Measurements from ENCODE around the gene STK32A.

The STK32A gene

DNA sequence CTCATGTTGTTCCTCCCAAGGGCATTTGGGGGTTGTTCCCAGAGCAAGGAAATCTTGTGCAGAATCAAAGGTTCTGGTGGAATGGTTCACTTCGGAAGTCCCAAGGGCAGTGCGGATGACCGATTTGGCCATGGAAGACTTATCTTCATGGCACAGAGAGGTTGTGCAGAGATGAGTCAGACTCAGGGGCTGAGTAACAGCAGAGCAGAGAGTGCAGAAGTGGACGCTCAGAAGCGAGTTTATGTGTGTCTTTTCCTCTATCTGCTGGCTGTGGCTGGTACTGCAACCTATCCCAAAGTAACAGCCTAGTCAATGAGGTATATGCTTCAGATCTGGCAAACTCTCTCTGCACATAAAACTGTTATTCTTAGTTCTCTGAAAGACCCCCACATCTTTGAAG is 157.0 kb downstream of the STK32A start:
- DNase-seq (ENCODE audit: low read depth in 2 of 2), result no peak

DNA sequence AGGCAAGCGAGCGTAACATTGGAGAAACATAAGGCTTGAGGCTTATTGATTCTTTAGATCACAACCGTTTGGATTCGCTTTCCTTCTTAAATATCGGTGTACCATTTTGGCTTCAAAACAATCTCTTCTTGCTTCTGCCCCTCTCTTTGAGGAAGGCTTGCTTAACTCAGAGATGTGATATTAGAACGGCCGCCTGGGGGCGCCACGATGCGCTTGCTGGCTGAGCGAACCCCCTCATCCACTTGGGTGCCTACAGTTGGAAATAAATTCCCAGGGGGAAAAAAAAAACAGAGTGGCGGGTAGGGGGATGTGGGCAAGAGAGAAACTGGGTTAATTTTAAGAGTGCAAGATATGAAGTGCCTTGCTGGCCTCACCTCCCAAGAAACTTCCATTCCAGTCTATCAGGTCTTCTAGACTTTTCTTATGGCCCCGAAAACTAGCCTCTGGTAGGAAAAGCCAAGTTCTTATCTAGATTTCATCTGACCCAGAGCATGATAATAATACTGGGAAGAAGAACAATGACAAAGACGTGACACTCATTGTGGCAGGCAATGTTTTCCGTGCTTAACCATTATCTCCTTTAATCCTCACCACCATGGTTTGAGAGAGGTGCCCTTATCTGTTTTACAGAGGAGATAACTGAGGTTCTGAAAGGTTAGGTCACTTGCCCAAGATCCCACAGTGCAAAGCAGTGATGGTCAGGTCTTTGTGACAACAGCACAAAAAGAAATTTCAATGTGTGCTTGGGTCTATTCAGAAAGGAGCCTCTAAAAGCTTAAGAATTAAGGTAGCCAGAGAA is 159.2 kb downstream of the STK32A start:
- no peak for DNase-seq (ENCODE audit: low read depth in 2 of 2)

DNA sequence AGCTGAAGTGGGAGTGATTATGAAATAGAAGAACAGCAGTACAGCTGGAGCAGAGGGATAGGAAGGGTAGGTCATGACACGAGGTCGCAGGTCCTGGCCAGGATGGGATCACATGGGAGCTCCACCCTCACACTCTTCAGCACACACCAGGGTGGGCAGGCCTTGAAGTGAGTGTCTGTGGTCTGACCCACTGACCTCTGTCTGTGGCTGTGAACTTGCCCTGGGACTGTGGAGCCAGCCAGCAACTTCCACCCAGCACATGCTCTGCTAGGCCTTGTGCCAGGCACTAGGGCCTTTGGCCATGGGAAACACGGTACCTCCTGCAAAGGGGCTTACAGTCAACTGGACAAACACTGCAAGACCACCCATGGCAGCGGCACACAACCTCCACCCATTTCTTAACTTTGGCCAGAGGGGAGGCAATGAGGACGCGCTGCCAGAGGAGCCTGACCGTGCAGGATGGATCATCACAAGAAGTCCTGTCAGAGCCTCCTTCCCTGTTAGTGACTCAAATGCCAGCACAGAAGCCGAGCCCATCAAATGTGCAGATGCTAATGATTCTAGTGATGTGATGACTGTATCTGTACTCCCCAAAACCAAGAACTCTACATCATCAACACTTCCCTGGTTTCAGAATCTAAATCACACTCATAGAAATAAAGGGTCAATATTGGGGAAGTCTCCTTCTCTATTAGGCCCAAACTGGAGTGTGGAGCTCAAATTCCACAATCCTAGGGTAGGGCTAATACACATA is 161.4 kb downstream of the STK32A start:
- DNase-seq (ENCODE audit: low read depth in 2 of 2), result no peak

DNA sequence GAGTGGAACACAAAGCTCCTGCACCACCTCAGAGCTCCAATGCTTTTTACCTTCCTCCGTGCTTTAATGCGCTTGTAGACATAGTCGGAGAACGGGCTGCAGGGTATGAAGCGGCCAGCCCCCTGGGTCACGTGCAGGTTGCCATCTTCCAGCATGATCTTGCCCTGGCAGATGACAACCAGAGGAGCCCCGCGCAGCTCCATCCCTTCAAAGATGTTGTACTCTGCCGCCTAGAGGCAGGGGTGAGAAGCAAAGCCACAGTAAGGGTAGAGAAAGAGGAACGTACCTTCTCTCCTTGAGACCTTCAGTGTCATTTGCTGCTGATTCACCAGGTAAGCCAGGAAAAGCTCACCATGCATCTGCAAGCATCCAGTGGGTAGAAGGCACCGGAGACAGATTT is 162.8 kb downstream of the STK32A start:
- no peak for DNase-seq (ENCODE audit: low read depth in 2 of 2)

DNA sequence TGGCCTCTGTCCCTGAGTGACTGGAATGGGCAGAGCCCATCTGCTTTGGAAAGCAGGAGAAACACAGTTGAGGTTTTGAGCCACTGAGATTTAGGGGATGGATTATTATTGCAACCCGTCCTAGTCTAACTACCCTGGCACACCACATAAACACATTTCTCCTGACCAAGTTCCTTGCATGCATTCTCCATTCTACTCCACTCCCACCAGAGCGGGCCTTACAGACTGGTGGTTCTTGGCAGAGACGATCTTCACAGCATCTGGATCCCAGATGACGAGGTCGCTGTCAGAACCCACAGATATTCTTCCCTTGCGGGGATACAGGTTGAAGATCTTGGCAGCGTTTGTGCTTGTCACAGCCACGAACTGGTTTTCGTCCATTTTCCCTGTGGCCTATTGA is 164.0 kb downstream of the STK32A start:
- DNase-seq (ENCODE audit: low read depth in 2 of 2), result no peak

DNA sequence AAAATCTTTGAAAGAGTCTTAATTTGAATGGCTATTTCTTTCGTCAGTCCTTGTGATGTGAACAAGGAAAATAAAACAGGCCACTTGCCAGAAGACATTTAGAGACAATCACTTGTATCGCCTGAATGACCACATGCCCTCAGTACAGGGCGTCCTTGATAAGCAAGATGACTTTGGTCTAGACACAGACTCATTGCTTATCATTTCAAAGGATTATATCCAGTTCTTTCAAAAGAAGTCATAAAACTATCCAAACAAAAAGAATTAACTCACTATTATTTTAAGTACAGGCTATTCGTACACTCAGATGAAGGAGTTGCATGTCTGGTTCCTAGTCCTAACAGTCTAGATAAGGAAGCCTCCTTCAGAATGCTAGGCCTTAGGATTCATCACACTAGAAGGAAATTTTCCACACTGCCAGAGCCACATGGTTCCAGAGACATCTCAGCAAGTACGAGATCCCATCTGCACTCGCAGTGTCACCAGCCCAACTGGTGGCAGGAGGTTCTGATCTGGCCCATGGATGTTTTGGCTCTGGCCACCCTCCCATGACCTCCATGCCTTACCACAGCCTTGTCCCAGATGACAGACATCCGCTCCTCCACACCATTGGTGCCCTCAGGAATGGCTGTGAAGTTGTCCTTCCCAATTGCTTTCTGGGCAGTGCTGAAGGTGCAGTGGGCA is 165.4 kb downstream of the STK32A start:
- DNase-seq (ENCODE audit: low read depth in 2 of 2), result no peak

DNA sequence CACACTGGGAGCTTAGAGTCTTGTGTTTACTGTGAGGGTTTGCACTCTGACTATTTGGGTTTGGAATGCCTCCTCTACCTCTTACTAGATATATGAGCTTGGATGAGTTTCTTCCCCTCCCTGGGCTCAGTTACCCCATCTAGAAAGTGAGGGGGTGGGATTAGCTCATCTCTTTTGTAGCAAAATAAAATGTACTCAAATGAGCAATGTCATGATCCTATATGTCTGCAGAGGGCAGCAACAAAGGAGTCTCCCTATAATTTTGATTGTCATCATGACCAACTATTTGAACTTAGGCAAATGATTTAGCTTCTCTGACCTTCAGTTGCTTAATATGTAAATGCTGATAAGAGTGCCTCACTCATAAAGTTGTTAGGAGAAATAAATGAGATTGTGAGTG is 166.1 kb downstream of the STK32A start:
- no peak for DNase-seq (ENCODE audit: low read depth in 2 of 2)

DNA sequence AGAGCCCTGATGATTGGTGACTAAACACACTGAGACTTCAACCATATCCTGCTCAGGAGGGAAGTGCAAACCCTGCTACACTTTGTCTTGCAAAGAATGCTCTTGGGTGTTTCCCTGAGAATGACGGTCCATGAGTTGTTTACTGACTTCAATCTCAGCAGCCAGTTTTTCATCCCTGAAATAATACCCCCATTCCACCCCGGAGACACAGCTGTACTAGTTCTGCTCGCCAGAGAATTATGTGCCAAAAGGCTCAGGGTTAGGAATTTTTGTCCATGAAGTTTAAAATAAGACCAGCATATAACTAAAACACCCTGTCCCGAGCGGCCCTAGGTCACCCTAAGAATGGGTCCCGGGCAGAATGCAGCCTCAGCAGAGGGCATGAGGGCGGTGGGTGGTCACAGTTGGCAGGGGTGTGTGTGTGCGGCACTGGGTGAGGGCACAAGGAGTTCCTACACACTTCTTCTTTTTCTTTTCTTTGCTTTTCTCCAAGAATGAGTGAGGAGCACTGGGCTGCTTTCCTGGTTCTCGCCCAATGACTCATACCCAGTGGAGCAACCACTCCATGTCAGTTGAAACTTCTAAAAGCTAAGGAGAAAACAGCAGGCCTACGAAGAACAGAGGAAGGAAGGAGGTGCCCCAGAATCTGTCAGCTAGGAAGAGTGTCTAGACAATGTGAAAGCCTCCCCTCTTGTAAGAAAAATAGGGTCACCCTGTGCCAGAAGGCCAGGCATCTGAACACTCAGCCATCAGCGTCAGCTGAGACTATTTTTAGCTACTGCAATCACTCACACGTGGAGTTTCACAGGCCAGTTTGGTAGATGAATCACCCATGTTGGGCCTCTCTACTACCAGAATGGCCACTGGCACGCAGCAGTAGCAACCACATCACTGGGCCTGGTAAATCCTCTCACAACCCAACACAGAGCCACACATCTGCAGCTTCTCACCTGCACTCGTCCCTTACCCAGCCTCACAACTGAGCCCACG is 169.1 kb downstream of the STK32A start:
- no peak for DNase-seq (ENCODE audit: low read depth in 2 of 2)

DNA sequence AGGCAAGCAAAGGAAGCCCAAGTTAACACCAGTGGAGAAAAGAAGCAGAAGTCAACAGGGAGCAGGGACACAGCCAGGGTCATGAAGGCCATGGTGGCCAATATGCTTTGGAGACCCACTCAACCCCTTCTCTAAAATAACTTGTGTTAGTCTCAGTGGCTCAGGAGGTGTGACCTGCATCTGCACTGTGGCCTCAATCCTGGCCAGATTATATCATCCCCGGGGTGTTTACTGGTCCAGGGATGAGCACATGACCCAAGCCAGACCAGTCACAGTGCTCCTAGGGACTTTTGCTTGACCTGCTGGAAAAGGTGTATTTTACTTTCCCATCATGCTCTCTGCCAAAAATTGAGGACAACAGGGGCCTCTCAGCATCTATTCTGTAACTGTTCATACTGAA is 169.9 kb downstream of the STK32A start:
- DNase-seq (ENCODE audit: low read depth in 2 of 2), result no peak

DNA sequence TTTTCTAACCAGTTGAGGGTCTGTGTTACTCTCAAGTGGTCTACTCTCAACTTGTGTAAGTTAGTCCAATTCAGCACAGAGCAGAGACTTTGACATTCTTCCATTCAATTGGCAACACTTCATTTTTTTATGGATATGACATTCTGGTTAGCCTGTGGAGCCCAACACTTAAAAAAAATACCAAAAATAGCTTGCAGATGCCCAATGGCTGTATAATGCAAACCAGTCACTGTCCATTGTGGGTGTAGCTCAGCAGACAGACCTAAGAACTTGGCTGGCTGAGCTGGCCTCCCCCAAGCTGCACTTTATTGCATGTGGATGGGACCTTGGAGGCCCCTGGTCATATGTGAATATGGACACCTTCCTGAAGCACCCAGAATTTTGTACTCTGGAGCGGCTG is 171.8 kb downstream of the STK32A start:
- no peak for DNase-seq (ENCODE audit: low read depth in 2 of 2)

DNA sequence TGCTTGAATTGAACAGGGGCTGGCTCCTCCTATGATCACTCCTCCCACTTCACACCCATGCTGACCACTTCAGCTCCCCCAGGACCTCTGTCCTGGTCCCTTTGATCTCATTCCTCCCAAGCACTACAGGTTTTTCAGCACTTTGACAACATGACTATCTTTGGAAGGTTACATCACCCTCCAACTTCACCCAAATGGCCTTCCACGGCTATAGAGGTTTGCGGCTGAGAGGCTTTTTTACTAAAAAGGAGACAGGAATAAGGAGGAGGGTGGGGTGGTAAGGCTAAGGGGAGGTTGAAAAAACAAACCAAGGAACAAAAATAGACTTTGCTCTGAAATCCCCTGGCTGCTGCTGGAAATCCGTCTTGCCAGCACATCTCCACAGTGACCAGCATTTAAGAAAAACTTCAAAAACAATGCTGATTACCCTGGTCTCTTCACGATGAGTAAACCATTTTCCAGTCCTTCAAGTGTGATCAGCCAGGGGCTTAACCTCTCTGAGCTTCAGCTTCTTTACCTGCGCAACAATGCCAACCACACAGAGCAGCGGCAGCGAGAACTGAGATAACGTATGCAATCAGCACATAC is 172.4 kb downstream of the STK32A start:
- DNase-seq (ENCODE audit: low read depth in 2 of 2), result no peak

DNA sequence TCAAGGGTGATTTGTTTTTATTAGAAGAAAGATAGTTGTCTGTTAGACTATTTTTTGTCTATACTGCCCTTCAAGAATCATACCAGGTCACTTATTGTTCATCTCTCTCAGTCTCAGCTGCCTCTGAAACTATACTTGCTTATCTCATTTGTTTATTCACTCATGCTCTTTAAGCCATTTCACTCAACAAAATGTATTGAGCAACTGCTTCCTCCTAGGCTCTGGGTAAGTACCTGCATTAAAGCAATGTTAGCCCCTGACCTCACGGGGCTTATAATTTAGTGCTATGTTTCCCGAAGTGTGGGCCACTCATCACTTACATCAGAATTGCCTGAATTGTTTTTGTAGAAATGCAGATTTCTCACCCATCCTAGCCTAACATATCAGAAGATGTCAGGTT is 174.2 kb downstream of the STK32A start:
- no peak for DNase-seq (ENCODE audit: low read depth in 2 of 2)

DNA sequence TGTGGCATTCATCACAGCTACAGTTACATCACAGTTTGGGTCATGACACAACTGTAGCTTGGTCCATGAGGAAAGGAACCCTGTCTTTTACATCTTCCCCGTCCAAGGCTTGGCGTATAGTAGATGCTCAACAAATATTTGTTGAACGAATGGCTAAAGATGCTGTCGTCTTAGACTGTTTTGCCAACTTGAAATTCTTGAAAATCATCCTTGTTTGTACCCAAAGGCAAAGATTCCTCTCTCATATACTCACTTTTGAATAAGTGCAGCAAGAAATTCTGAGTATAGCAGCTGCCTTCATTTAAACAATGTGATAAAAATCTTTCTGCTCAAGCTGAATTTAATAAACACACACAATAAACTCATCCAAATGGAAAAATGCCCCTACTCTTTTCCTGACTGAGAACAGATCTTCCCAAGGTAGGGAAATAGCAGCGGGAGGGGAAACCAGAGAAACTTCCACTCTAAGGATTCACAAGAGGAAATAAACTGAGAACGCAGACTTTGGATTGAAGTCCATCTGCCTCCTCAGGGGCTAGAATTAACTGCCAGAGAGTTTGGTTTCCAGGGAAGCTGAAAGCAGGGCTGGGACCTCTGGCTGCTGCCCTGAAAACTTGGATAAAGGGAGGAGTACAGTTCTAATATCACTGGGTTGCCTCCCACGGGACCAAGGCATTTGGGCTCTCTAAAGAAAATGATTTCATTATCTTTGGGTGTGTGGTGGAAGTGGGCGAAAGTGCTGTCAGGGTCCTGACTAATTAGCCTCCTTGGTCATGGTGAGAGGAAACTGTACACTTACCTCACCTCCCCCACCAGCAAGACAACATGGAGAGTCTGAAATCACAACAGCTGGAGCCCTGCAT is 175.9 kb downstream of the STK32A start:
- DNase-seq (ENCODE audit: low read depth in 2 of 2), result no peak

DNA sequence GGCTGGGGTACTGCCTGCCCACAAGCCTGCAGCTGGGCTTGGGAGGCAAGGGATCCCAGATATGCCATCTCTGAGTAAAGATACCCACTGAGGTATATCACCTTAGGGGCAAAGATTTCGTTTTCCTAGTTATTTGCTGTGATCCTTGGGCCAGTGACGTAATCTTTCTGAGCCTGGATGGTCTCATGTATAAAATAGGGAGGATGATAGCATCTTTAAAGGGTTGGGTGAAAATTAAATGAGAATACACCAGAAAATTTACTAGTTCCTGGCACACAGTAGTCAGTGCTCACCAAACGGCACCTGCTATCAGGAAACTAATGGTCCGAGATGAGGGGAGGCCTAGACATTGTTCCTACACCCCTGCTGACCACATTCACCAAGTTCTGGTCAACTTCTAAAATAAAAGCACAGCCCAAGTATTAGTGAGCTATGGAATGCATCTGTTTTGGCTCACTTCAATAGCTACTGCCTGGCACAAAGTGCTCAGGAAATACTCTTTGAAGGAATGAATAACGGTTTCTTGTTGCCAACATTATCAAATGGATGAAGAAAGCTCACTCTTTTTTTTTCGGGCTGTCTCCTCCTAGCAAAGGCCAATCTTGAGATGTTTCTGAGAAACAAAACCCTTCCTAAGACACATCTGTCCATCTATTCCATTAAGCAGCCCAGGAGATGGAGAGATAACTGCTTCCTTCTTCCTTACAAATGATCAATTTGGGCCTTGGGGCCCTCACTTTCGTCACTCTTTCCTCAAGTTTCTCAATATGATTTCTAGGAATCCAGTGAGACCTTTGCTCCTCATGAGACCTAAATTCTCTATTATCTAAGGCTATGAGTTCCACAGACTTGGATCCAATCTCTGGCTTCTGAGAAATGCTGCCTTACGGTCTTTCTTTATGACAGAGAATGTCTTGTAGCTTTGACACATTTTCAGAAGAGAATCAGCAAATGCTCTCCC is 176.8 kb downstream of the STK32A start:
- DNase-seq (ENCODE audit: low read depth in 2 of 2), result no peak

DNA sequence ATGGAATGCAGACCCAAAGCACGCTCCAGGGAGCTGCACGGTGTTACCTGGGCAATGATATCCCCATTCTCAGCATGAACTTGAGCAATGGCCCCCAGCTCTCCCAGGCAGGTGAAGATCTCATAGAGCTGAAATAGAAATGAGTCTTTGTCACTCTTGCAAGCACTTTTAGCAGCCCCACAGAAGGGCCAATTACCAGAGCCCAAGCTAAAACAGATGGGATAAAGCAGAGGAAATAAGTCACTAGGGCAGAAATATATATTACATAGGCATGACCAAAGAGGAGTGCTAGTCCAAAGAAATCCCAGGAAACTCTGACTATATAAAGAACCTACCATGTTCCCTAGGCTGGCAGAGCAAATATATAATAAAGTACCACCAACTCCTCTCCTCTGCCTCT is 177.7 kb downstream of the STK32A start:
- no peak for DNase-seq (ENCODE audit: low read depth in 2 of 2)

DNA sequence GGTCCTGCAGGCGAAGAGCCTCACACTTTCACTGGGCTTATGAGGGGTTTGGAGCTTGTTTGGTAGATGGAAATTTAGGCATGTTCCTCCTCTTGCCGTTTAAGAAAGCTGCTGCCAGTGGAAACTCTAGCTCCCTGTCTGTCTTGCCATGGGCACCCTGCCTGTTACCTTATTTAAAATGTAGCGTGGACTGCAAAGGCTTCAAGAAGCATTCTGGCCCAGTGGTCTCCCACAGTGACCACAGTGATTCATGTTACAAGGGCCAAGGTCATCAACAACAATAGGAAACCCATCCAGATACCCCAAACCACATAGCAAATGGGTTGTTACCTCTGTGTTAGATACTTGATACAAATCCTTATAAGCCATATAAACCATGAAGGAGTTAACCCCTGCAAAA is 178.4 kb downstream of the STK32A start:
- DNase-seq (ENCODE audit: low read depth in 2 of 2), result no peak

DNA sequence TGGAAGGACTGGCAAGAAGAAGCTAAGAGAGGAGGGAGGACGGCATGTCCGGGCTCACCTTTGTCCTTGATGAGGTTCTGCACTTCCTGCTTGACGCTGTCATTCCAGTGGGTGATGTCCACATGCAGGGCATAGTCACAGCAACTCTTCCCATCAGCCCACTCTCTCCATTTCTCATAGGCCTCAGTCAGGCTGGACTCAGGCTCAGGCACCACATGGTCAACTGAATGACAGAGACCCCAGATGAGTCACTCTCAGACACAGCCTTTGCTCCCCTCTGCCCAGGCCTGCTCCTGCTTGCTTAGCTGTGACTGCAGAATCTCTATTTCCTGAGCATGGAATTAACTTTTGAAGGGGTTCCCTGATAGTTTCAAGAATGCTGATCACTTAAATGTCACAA is 180.8 kb downstream of the STK32A start:
- no peak for DNase-seq (ENCODE audit: low read depth in 2 of 2)

DNA sequence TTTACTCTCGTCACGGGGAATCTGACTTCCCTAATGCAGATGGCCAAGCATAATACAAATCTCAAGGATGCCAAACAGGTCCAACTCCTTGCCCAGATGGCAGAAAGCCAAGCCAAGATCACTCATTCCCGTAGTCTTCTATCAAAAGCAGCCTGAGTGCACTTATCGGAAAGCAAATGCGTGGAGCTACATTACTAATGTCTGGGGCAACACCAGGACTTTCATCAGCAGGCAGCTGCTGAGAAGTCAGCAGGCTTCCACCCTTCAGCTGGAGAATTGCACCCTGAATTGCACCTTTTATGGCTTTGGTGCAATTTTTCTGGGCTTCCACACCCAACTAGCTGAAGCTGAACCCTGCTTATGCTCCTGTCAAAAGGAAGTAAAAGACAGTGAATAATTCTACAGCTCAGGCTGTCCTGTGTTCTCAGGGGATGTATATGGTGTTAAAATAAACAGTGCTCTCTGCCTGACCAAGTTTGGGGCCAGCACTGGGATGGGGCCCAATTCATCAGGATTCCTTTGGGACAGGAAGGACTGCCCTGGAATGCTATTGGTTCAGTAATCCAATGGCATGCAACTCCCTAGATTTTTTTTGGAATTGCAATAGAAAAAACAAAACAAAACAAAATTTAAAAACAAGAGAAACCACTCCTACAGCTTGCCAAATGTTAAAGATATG is 182.4 kb downstream of the STK32A start:
- no peak for DNase-seq (ENCODE audit: low read depth in 2 of 2)
